Neural progenitor cell (in vitro differentiated cells): Measurements from ENCODE around the gene HYCC2.

Source experiments
- EZH2 ChIP-seq: fragments of 200-600 bp; sonication (generic); IDR thresholded peaks from 2 replicates; pipeline ENCODE4 v1.6.1; 2017; ENCODE audit warnings: antibody characterized with exemption, mild to moderate bottlenecking, moderate library complexity
- TF ChIP-seq, protein P1 (sequence below): fragments of 200-600 bp; sonication (generic); IDR thresholded peaks from 2 replicates; pipeline ENCODE4 v1.5.1; 2017; ENCODE audit warnings: antibody characterized with exemption, mild to moderate bottlenecking

- TF ChIP-seq, protein P1, sequence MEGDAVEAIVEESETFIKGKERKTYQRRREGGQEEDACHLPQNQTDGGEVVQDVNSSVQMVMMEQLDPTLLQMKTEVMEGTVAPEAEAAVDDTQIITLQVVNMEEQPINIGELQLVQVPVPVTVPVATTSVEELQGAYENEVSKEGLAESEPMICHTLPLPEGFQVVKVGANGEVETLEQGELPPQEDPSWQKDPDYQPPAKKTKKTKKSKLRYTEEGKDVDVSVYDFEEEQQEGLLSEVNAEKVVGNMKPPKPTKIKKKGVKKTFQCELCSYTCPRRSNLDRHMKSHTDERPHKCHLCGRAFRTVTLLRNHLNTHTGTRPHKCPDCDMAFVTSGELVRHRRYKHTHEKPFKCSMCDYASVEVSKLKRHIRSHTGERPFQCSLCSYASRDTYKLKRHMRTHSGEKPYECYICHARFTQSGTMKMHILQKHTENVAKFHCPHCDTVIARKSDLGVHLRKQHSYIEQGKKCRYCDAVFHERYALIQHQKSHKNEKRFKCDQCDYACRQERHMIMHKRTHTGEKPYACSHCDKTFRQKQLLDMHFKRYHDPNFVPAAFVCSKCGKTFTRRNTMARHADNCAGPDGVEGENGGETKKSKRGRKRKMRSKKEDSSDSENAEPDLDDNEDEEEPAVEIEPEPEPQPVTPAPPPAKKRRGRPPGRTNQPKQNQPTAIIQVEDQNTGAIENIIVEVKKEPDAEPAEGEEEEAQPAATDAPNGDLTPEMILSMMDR = no peak
- TF ChIP-seq EZH2 = no peak
Measured at GRCh38 chr2:201038855-201039254, 32.6 kb downstream of the HYCC2 start.
